Esophagus squamous epithelium (tissue), 5 donors: Measurements from ENCODE around the gene ADGRB3. TPM values are rescaled to one million over a fixed set of nuclear protein-coding genes. Genes with fewer than 3 reads are reported as not detected.
"Not testable (repeated sequence)": the region's sequence is repeated elsewhere in the genome, so short reads cannot be mapped to it uniquely, and the experiment has no call there.

ENCODE experiments used
- DNase-seq: peaks from one replicate; lab custom pipeline; 2025; lab: John Stamatoyannopoulos, UW
- H3K27ac ChIP-seq, 4 donors: fragments of 200-600 bp; sonication (generic); one replicate each; pipeline ENCODE4 v1.5.1; 2016 to 2019; ENCODE audit warnings: mild to moderate bottlenecking in 1 of 4
- H3K27me3 ChIP-seq, 4 donors: fragments of 200-600 bp; sonication (generic); 1 replicate in 3 of 4; 2 replicates in 1 of 4; pipeline versions ENCODE4 v1.5.1 to v1.6.0; 2017 to 2021; ENCODE audit warnings: antibody characterized with exemption in 1 of 4
- H3K36me3 ChIP-seq, 3 donors: fragments of 200-600 bp; sonication (generic); one replicate each; pipeline ENCODE4 v1.5.1; 2016 to 2019
- H3K4me1 ChIP-seq, 3 donors: fragments of 200-600 bp; sonication (generic); one replicate each; pipeline ENCODE4 v1.5.1; 2017 to 2019
- H3K4me3 ChIP-seq, 4 donors: fragments of 200-600 bp; sonication (generic); 1 replicate in 3 of 4; 2 replicates in 1 of 4; pipeline ENCODE4 v1.5.1; 2016 to 2019; ENCODE audit warnings: mild to moderate bottlenecking in 2 of 4, moderate library complexity in 1 of 4
- H3K9me3 ChIP-seq, 3 donors: fragments of 200-600 bp; sonication (generic); one replicate each; pipeline ENCODE4 v1.5.1; 2016 to 2019
- CTCF ChIP-seq, 6 experiments: fragments of 450-650 bp in 4 of 6; fragments of 200-600 bp in 2 of 6; sonication (generic) in 2 of 6; IDR thresholded peaks; one replicate each; pipeline ENCODE4 v1.5.1; 2016 to 2019; ENCODE audit warnings: antibody characterized with exemption in 6 of 6, mild to moderate bottlenecking in 4 of 6, moderate library complexity in 4 of 6
- POLR2A ChIP-seq, 4 donors: fragments of 450-650 bp; IDR thresholded peaks; one replicate each; pipeline ENCODE4 v1.6.1; 2017; ENCODE audit warnings: antibody characterized with exemption in 4 of 4, mild to moderate bottlenecking in 4 of 4, moderate library complexity in 3 of 4
- WGBS, 2 donors: methylation state at CpG; one replicate each; pipeline ENCODE4 v1.1.5; 2018; 5-methylcytosine and 5-hydroxymethylcytosine counted together
- intact Hi-C: fragments of 100-400 bp; cut with DNase I; formaldehyde crosslinking; loops from one replicate; pipeline ENCODE4 v1.15.0; 2022
- total RNA-seq, 4 donors: library from RNA; depleted of rRNA; stranded (reverse); fragments of >200 nt; gene quantifications; one replicate each; pipeline ENCODE4 v1.1.0, GENCODE V29; 2016
- donor health status: DM: yes; HTN: yes; CAD: no.

The ADGRB3 gene
- total RNA-seq, 4 donors from 2014 or later = 0.04 to 1.1 (median 0.32) TPM

DNA sequence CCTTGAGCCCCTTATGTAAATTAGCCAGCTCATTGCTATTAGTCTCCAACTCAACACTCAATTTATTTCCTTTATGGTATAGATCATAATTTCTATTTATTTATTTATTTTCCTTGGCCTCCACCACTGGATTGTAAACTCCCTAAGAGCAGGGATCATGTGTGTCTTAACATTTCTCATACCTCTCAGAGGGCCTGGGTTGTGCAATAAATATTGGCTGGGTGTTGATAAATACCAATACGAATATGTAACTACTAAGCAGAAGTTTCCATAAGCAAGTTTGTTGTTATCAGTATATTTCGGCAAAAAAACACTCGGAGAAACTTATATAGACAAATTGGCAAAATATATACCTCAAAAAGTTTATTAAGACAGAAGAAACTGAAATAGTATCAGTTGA lies 257.4 kb downstream of the ADGRB3 start:
- intact Hi-C loops = no loop called here
- Histone ChIP-seq H3K4me1 (no peaks in the 10 kb centered on the region), H3K27ac (no peak overlapping the region), H3K27me3 (no peaks in the 10 kb centered on the region), H3K9me3 (no peaks in the 10 kb centered on the region), H3K4me3 (no peak overlapping the region), H3K36me3 (no peaks in the 10 kb centered on the region)
- no peak for TF ChIP-seq POLR2A (IDR thresholded peaks at IDR 0.05)
- 79 to 82% methylated on average over 3 of the region's 3 CpGs for WGBS, 2 donors
- no peak for DNase-seq

DNA sequence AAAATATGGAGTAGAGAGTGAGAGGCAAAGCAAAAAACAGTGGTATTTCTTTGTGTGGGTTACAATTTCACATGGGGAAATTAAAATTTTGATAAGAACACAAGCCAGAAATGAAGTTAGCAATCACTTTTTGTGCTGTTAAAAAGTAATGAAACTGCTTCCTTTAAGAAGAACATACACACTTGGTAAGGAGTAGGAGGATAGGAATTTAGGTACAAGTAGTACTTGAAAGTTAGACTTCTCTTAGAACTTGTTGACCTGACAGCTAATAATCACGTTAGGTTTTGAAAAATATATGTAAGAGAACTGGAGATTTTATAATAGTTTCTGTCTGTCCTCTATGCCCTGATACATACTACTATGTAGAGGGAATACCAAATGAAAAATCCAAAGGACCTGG lies 260.8 kb downstream of the ADGRB3 start:
- Histone ChIP-seq H3K9me3 (no peaks in the 10 kb centered on the region), H3K4me3 (no peak overlapping the region), H3K4me1 (no peaks in the 10 kb centered on the region), H3K27ac (no peak overlapping the region), H3K27me3 (no peaks in the 10 kb centered on the region), H3K36me3 (no peaks in the 10 kb centered on the region)
- intact Hi-C loops = no loop called here
- WGBS, 2 donors = 39 to 46% methylated on average over 1 of the region's 1 CpG
- TF ChIP-seq CTCF (IDR thresholded peaks at IDR 0.05) = no peak
- no peak for TF ChIP-seq POLR2A (IDR thresholded peaks at IDR 0.05)
- DNase-seq = no peak

GRCh38 chr6:68901044-68901443 lies 266.0 kb downstream of the ADGRB3 start:
- WGBS, 2 donors = 73 to 92% methylated on average over 1 of the region's 1 CpG
- H3K27me3 ChIP-seq = no peaks in the 10 kb centered on the region
- H3K27ac ChIP-seq = no peak overlapping the region
- no peaks in the 10 kb centered on the region for H3K4me1 ChIP-seq
- no peaks in the 10 kb centered on the region for H3K36me3 ChIP-seq
- DNase-seq = no peak
- intact Hi-C loops = no loop called here
- H3K4me3 ChIP-seq = no peak overlapping the region
- no peaks in the 10 kb centered on the region for H3K9me3 ChIP-seq
- TF ChIP-seq CTCF (IDR thresholded peaks at IDR 0.05) (no peak), POLR2A (IDR thresholded peaks at IDR 0.05) (no peak)

- no peak for DNase-seq
- TF ChIP-seq CTCF (IDR thresholded peaks at IDR 0.05) = no peak
- no peak for TF ChIP-seq POLR2A (IDR thresholded peaks at IDR 0.05)
- H3K27ac ChIP-seq = no peak overlapping the region
- no peaks in the 10 kb centered on the region for H3K27me3 ChIP-seq
- H3K9me3 ChIP-seq = peaks cover 0 to 5% (median 0%) of the 10 kb centered on the region in 3 donors
- H3K36me3 ChIP-seq = no peaks in the 10 kb centered on the region
- WGBS, 2 donors = 78 to 79% methylated on average over 3 of the region's 3 CpGs
- intact Hi-C loops = no loop called here
- H3K4me3 ChIP-seq = no peak overlapping the region
- H3K4me1 ChIP-seq = no peaks in the 10 kb centered on the region
Observed at GRCh38 chr6:68911334-68911733, 276.3 kb downstream of the ADGRB3 start.

- Histone ChIP-seq H3K4me1 (no peaks in the 10 kb centered on the region), H3K27ac (no peak overlapping the region), H3K4me3 (no peak overlapping the region), H3K9me3 (peaks cover 0 to 5% (median 0%) of the 10 kb centered on the region in 3 donors), H3K27me3 (no peaks in the 10 kb centered on the region), H3K36me3 (no peaks in the 10 kb centered on the region)
- no peak for DNase-seq
- intact Hi-C loops = no loop called here
- no peak for TF ChIP-seq POLR2A (IDR thresholded peaks at IDR 0.05)
- no peak for TF ChIP-seq CTCF (IDR thresholded peaks at IDR 0.05)
Observed at GRCh38 chr6:68911811-68912210, 276.7 kb downstream of the ADGRB3 start.

DNA sequence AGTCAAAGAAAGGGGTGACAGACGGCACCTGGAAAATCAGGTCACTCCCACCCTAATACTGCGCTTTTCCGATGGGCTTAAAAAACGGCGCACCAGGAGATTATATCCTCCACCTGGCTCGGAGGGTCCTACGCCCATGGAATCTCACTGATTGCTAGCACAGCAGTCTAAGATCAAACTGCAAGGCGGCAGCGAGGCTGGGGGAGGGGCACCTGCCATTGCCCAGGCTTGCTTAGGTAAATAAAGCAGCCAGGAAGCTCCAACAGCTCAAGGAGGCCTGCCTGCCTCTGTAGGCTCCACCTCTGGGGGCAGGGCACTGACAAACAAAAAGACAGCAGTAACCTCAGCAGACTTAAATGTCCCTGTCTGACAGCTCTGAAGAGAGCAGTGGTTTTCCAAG lies 277.7 kb downstream of the ADGRB3 start:
- DNase-seq, H3K9me3 ChIP-seq, H3K27ac ChIP-seq, H3K36me3 ChIP-seq, intact Hi-C loops, H3K27me3 ChIP-seq, H3K4me1 ChIP-seq, H3K4me3 ChIP-seq: not testable (repeated sequence)
- 91 to 95% methylated on average over 6 to 7 of the region's 9 CpGs for WGBS, 2 donors
